Prostate gland (tissue), 2 donors: ENCODE measurements around the gene CD3G.

Experiments used
- POLR2A ChIP-seq: fragments of 450-650 bp; IDR thresholded peaks from one replicate; pipeline ENCODE4 v1.6.1; 2016; ENCODE audit warnings: antibody characterized with exemption, mild to moderate bottlenecking
- POLR2AphosphoS5 ChIP-seq: sonication (generic); formaldehyde crosslinking; IDR thresholded peaks from one replicate; pipeline ENCODE4 v1.6.1; 2017; ENCODE audit warnings: antibody characterized with exemption
- TF ChIP-seq, protein P1 (sequence below), 4 experiments: fragments of 200-600 bp in 2 of 4; fragments of 450-650 bp in 2 of 4; sonication (generic) in 2 of 4; IDR thresholded peaks; 1 replicate in 3 of 4; 2 replicates in 1 of 4; pipeline ENCODE4 v1.5.1; 2016 to 2019; ENCODE audit warnings: antibody characterized with exemption in 4 of 4, mild to moderate bottlenecking in 2 of 4, moderate library complexity in 2 of 4

- TF ChIP-seq, protein P1, sequence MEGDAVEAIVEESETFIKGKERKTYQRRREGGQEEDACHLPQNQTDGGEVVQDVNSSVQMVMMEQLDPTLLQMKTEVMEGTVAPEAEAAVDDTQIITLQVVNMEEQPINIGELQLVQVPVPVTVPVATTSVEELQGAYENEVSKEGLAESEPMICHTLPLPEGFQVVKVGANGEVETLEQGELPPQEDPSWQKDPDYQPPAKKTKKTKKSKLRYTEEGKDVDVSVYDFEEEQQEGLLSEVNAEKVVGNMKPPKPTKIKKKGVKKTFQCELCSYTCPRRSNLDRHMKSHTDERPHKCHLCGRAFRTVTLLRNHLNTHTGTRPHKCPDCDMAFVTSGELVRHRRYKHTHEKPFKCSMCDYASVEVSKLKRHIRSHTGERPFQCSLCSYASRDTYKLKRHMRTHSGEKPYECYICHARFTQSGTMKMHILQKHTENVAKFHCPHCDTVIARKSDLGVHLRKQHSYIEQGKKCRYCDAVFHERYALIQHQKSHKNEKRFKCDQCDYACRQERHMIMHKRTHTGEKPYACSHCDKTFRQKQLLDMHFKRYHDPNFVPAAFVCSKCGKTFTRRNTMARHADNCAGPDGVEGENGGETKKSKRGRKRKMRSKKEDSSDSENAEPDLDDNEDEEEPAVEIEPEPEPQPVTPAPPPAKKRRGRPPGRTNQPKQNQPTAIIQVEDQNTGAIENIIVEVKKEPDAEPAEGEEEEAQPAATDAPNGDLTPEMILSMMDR (IDR thresholded peaks at IDR 0.05): no peak
- no peak for TF ChIP-seq POLR2A
- no peak for TF ChIP-seq POLR2AphosphoS5
Measured at GRCh38 chr11:118311518-118311917, 32.6 kb upstream of the CD3G start.
